Neural progenitor cell (in vitro differentiated cells): Measurements from ENCODE around the gene IDS. TPM values are rescaled to one million over a fixed set of nuclear protein-coding genes. Genes with fewer than 3 reads are reported as not detected.
"Not testable (repeated sequence)": the region's sequence is repeated elsewhere in the genome, so short reads cannot be mapped to it uniquely, and the experiment has no call there.

ENCODE experiments used
- DNase-seq: peaks from one replicate; pipeline ENCODE4 v3.0.0-alpha.2; 2016; ENCODE audit warnings: low spot score
- H2AFZ ChIP-seq: fragments of 200-600 bp; sonication (generic); replicated peaks from 2 replicates; pipeline ENCODE4 v1.6.1; 2016; ENCODE audit warnings: antibody characterized with exemption
- H3F3A ChIP-seq: fragments of 200-600 bp; sonication (generic); 2 replicates; pipeline ENCODE4 v1.6.1; 2016; ENCODE audit warnings: antibody characterized with exemption, low read depth
- H3K27ac ChIP-seq: fragments of 200-600 bp; sonication (generic); 2 replicates; pipeline ENCODE4 v1.5.1; 2016; ENCODE audit warnings: mild to moderate bottlenecking
- H3K27me3 ChIP-seq: fragments of 200-600 bp; sonication (generic); 2 replicates; pipeline ENCODE4 v1.6.1; 2016; ENCODE audit warnings: mild to moderate bottlenecking, moderate library complexity
- H3K36me3 ChIP-seq: fragments of 200-600 bp; sonication (generic); 2 replicates; pipeline ENCODE4 v1.5.1; 2016
- H3K4me1 ChIP-seq: fragments of 200-600 bp; sonication (generic); 2 replicates; pipeline ENCODE4 v1.6.1; 2016; ENCODE audit warnings: mixed run types
- H3K4me2 ChIP-seq: fragments of 200-600 bp; sonication (generic); 2 replicates; pipeline ENCODE4 v1.6.1; 2016
- H3K4me3 ChIP-seq: fragments of 200-600 bp; sonication (generic); 2 replicates; pipeline ENCODE4 v1.5.1; 2016
- H3K79me2 ChIP-seq: fragments of 200-600 bp; sonication (generic); 2 replicates; pipeline ENCODE4 v1.6.1; 2016; ENCODE audit warnings: low read depth
- H3K9ac ChIP-seq: fragments of 200-600 bp; sonication (generic); 2 replicates; pipeline ENCODE4 v1.6.1; 2016
- H3K9me3 ChIP-seq: fragments of 200-600 bp; sonication (generic); 2 replicates; pipeline ENCODE4 v1.5.1; 2016; ENCODE audit warnings: low read depth
- H4K20me1 ChIP-seq: fragments of 200-600 bp; sonication (generic); 2 replicates; pipeline ENCODE4 v1.6.1; 2016; ENCODE audit warnings: low read depth
- H3K27ac Mint-ChIP-seq: 3 replicates; pipeline ENCODE4 v1.8.0; 2021; ENCODE audit warnings: mixed read lengths
- H3K27me3 Mint-ChIP-seq: 2 replicates; pipeline ENCODE4 v1.8.0; 2022; ENCODE audit warnings: low read depth, mild to moderate bottlenecking, inconsistent platforms, moderate library complexity, mixed read lengths; ENCODE audit not compliant: insufficient read depth
- H3K36me3 Mint-ChIP-seq: 3 replicates; pipeline ENCODE4 v1.8.0; 2021; ENCODE audit warnings: mixed read lengths
- H3K4me1 Mint-ChIP-seq: 3 replicates; pipeline ENCODE4 v1.8.0; 2021; ENCODE audit warnings: mixed read lengths
- H3K4me3 Mint-ChIP-seq: 3 replicates; pipeline ENCODE4 v1.8.0; 2021; ENCODE audit warnings: mild to moderate bottlenecking, moderate library complexity, mixed read lengths
- H3K9me3 Mint-ChIP-seq: 3 replicates; pipeline ENCODE4 v1.8.0; 2020; ENCODE audit warnings: mixed read lengths
- CTCF ChIP-seq: fragments of 200-600 bp; sonication (generic); IDR thresholded peaks from 2 replicates; pipeline ENCODE4 v1.5.1; 2017; ENCODE audit warnings: antibody characterized with exemption, mild to moderate bottlenecking
- EZH2phosphoT487 ChIP-seq: fragments of 200-600 bp; sonication (generic); IDR thresholded peaks from 2 replicates; pipeline ENCODE4 v1.6.1; 2017; ENCODE audit warnings: antibody characterized with exemption
- total RNA-seq: library from RNA; depleted of rRNA; stranded (reverse); fragments of >200 nt; gene quantifications from 2 replicates; pipeline ENCODE4 v1.2.3, GENCODE V29; 2015; ENCODE audit warnings: low replicate concordance

Gene IDS
- total RNA-seq, 1 donor from 2014 or later, result 14.5 TPM

- not testable (repeated sequence) for H3K27ac ChIP-seq, H3K36me3 Mint-ChIP-seq, H3K9me3 ChIP-seq, H3K4me3 ChIP-seq, H3K9ac ChIP-seq, H3K27me3 Mint-ChIP-seq, H3K4me2 ChIP-seq, H3K4me1 ChIP-seq, H3K4me3 Mint-ChIP-seq, H3K4me1 Mint-ChIP-seq, H3K36me3 ChIP-seq, H4K20me1 ChIP-seq, H3K9me3 Mint-ChIP-seq, H3F3A ChIP-seq, H3K27ac Mint-ChIP-seq, H2AFZ ChIP-seq, H3K79me2 ChIP-seq, H3K27me3 ChIP-seq
- DNase-seq, result peak; percentile 58
- peak; percentile 41 for TF ChIP-seq CTCF
These were observed 40.7 kb upstream of the IDS start for GRCh38 chrX:149545545-149546543.

- H3K9me3 ChIP-seq, result no peaks in the 10 kb centered on the region
- peaks cover 8% of the 10 kb centered on the region for H3F3A ChIP-seq
- H3K4me3 ChIP-seq, result peak overlapping the region; percentile 61
- H3K27me3 Mint-ChIP-seq, result peaks cover 2% of the 10 kb centered on the region
- H3K27ac ChIP-seq, result no peak overlapping the region
- H3K27ac Mint-ChIP-seq, result no peak overlapping the region
- H3K36me3 ChIP-seq, result no peaks in the 10 kb centered on the region
- peak overlapping the region; percentile 17 for H2AFZ ChIP-seq
- peak overlapping the region; percentile 91 for H3K4me3 Mint-ChIP-seq
- no peak overlapping the region for H3K9ac ChIP-seq
- H4K20me1 ChIP-seq, result no peaks in the 10 kb centered on the region
- H3K4me1 Mint-ChIP-seq, result peaks cover 2% of the 10 kb centered on the region
- H3K27me3 ChIP-seq, result no peaks in the 10 kb centered on the region
- H3K36me3 Mint-ChIP-seq, result no peaks in the 10 kb centered on the region
- H3K4me2 ChIP-seq, result peak overlapping the region; percentile 80
- DNase-seq, result peak; percentile 72
- no peaks in the 10 kb centered on the region for H3K4me1 ChIP-seq
- TF ChIP-seq CTCF, result no peak
- TF ChIP-seq EZH2phosphoT487, result no peak
- H3K9me3 Mint-ChIP-seq, result peaks cover 8% of the 10 kb centered on the region
- H3K79me2 ChIP-seq, result no peaks in the 10 kb centered on the region
These were observed 36.5 kb upstream of the IDS start for GRCh38 chrX:149541521-149542047.

GRCh38 chrX:149540621-149541520, 35.8 kb upstream of the IDS start, which contains the start of gene EOLA1:
Gene EOLA1, plus strand, starts transcription at chrX:149541012. Its CDS starts 4,619 bp downstream, at chrX:149545631.
- Histone ChIP-seq H3K36me3 (no peaks in the 10 kb centered on the region), H3K4me3 (peak within 1 kb of the TSS; percentile 65), H3K4me1 (no peaks in the 10 kb centered on the region), H3K9ac (no peak within 1 kb of the TSS), H3K9me3 (no peaks in the 10 kb centered on the region), H3K79me2 (no peaks in the 10 kb centered on the region), H3K4me2 (peak within 1 kb of the TSS; percentile 80), H2AFZ (peak within 1 kb of the TSS; percentile 17), H3K27ac (no peak within 1 kb of the TSS), H3K27me3 (no peaks in the 10 kb centered on the region), H4K20me1 (no peaks in the 10 kb centered on the region), H3F3A (peaks cover 8% of the 10 kb centered on the region)
- Mint-ChIP-seq H3K4me3 (peak within 1 kb of the TSS; percentile 91), H3K9me3 (peaks cover 8% of the 10 kb centered on the region), H3K36me3 (peaks cover 2% of the 10 kb centered on the region), H3K27me3 (peaks cover 2% of the 10 kb centered on the region), H3K4me1 (peaks cover 4% of the 10 kb centered on the region), H3K27ac (peak within 1 kb of the TSS; percentile 92)
- TF ChIP-seq EZH2phosphoT487, result no peak
- no peak for DNase-seq
